NCI-H2227 (cell line): ENCODE measurements around the gene HOXB9.

Source experiments
- DNase-seq: peaks from one replicate; lab custom pipeline; 2025; ENCODE audit not compliant: unreplicated experiment; lab: John Stamatoyannopoulos, UW

The HOXB9 gene

DNA sequence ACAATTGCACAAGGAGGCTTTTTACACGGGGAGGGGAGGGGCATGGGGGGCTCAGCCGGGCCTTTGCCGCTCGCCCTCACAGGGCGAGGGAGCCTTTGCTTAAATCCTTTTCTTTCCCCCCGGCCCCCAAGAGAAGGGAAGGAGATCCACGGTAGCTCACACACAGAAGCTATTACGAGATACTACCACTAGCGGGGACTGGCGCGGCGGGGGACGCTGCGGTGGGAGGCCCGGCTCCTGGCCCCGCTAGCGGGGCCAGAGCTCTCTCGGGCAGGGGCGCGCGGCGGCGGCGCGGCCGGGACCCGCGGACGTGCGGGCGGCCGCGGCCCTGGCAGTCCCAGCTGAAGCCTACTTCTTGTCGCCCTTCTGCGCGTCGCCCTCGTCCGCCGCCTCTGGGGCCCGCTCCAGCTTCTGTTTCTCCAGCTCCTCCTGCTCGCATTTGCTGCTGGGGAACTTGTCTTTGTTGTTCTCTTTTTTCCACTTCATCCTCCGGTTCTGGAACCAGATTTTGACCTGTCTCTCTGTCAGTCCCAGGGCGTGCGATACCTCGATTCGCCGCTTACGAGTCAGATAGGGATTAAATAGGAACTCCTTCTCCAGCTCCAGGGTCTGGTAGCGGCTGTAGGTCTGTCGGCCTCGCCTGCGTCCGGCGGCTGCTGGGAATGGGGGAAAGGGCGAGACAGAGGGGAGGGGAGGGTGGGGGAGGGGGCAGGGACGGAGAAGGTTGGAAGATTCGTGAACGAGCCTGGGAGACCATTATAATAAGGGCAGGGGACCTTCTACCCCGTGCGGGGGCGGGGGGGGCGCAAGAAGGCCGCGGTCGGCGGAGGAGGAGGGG is 13.1 kb downstream of the HOXB9 start:
- peak; percentile 44 for DNase-seq

DNA sequence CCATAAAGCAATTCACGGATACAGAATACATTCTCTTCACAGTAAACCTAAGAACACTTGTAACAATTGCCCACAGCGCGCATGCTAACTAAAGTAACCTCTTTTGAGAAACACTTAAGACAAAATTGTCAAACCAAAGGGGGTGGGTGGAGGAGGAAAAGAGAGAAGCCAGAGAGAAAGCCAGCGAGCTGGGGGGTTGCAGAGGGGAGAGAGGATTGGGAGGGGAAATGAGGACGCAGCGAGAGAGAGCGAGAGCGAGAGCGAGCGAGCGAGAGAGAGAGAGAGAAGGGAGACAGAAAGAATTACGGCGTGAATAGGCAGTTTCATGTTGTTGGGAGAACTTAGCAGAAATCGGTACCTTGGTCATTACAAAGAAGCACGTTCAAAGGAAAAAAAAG is 13.7 kb downstream of the HOXB9 start:
- peak; percentile 71 for DNase-seq

DNA sequence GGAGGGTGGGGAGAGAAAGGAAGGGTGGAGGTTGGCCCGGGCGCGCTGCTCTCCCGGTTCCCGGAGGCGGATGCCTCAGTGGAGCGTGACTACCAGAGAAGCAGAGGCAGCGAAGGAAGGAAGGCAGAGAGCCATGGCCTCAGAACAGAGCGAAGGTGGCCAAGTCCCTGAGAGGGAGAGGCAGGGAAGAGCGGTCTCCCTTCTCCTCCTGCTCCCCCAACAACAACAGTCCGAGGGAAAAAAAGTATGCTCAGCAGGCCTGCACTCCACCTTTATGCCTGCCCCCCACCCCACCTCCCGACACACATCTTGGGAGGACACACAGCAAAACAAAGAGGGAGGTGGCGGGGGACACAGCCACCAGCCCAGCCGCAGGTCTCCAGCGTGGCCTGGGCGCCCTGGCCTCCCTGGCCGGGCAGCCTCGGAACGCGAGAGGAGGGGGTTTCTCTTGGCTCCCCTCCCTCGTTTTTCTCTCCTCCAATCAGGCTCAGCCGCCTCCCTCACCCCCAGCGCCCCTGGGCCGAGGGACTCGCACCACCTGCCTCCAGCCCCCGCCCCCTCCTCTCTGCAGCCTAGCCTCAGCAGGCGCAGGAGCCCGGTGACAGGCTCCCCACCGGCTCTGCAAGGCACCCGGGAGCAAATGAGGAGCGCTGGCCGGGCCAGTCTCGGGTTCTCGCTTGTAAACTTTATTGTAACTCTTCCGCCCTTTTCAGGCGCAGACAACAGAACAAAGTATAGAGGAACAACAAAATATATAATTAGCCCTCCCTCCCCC is 14.3 kb downstream of the HOXB9 start:
- DNase-seq, result peak; percentile 71

DNA sequence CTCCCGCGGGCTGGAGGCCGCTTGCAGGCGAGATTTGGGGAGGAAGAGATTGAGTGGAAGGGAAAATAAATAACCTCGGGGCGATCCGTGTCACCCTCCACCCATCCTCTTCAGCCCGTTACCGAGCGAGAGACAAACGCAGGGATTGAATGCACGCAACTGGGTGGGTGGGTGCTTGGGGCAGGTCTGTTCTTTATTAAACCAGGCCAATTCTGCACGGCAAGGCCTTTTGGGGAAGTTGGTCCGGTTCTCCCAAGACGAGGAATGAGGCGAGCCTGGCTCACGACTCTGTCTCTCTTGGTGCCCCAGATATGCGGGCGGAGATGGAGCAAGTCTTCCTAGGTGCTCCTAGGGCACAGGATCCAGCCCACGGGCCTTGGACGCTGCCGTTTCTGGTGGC is 14.9 kb downstream of the HOXB9 start:
- DNase-seq, result no peak

DNA sequence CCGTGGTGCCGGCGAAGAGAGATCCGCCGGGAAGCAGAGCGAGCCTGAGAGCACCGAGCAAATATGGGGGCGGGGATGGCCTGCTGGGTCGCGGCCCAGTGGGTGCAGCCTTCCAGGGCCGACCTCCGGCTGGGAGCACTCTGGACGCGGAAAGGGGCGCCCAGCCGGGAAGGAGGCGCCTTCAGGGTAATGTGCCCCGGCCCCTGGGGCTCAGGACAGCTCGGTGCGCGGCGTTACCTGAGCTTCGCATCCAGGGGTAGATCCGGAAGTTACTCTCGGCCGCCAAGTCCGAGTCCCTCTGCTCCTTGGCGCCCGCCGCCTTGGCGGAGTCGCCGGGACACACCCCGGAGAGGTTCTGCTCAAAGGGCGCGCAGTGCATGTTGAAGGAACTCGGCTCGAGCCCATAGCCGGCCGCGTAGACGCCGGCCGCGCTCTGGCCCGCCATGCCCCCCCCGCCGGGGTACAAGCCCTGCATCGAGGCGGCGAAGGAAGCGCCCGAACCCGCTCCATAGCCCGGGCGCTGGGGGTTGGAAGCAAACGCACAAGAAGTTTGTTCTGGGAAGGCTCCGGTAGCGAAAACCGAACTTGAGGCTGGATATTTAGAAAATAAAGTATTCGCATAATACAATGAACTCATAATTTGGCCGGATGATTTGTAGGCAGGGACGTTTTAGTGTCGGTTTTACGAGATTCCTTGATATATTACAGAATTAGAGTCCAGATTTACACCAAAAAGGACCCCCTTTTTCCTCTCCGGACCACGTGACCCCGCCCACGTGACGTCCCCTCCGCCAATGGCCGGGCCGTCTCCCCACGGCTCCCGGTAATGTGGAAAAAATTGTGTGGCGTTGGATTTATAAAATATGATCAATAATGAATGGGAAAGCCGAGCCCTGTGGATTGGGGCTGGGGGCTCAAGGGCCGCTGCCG is 15.6 kb downstream of the HOXB9 start, which contains the start of gene HOXB7:
HOXB7 (minus strand) TSS at position 736 of the 930 bp plus-strand sequence; CDS start at position 637, 99 bp downstream.
- peak; percentile 74 for DNase-seq

DNA sequence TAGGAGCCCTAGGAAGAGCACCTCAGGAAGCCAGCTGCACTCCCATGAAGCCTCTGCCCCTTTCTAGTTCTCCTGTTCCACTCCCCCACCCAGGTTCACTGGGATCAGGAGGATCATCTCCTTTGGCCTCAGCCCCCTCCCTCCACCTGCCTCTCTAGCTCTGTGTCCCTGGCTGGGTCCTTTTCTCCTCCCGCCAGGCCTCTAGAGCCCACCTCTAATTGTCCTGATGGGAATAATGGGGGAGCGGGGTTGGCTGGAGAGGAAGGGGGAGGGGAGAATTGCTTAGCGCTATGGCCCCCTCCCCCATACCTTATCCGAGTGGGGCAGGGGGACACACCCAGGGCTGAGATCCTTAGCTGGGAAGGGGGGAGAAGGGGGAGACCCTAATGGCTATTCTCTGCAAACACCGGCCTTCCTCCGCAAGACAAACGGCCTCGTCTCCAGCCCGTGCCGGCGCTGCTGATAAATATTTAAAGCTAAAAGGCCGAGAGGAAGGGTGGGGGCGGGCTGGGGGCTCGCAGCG is 16.3 kb downstream of the HOXB9 start:
- DNase-seq, result peak; percentile 48

DNA sequence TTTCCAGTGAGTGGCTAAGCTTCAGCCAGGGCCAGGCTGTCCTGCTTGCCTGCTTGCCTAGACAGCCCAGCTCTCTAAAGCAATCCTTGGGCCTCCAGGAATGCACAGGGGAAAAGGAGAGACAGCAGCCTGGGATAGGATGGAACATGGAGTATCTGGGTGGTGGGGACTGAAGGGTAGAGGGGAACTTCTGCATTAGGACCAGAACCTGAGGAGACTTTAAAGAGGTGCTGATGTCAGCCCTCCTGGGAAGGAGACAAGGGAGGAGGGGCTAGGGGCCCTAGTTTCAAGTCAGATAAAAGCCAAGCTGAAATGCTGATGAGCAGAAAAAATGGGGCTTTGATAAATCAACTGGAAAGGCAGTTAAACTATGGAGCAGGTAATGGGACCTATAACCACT is 17.1 kb downstream of the HOXB9 start:
- no peak for DNase-seq

DNA sequence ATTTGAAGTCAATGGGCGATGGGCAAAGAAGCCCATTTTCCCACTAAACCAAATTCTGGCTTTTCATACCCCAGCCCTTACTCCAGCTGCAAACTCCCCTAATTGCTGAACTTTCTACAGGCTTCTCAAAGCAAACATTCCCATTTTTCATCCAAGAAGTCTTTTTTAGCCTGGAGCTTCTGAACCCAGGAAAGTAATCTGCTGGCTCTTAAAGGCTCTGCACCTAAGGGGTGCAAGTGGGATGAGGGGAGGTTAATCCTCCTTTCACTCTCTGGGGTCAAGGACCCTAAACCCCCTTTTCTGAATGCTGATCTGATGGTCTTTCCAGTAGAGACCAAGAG is 17.7 kb downstream of the HOXB9 start:
- no peak for DNase-seq

DNA sequence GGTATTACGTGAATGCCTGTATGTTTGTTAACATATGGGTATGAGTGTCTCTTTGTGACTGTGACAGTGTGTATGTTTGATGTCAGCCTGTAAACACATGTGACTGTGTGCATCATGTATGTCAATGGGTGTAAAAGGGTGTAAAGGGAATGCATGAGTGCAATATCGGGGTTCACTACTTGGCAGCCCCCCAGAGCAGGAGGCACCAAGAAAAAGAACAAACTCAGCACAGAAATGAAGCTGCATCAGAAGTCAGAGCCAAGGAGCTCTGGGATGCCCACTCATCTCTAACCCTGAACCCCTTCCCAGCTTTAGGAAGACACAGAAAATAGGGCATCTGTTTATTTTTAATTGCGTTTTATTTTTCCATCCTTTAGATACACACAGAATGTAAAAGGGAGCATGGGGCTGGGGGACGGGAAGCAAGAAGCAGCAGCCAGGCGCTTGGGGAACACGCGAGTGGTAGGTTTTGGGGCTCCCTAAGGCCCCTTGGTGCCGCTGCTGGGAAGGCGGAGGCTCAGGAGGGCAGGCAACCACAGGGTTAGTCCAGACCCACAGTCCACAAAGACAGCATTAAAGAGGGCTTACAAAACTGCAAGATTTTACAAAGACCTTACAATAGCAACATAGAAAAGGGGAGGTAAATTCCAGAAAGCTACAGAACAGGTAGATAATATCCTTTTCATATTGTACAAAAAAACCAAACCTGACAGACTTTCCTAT is 19.1 kb downstream of the HOXB9 start:
- no peak for DNase-seq

DNA sequence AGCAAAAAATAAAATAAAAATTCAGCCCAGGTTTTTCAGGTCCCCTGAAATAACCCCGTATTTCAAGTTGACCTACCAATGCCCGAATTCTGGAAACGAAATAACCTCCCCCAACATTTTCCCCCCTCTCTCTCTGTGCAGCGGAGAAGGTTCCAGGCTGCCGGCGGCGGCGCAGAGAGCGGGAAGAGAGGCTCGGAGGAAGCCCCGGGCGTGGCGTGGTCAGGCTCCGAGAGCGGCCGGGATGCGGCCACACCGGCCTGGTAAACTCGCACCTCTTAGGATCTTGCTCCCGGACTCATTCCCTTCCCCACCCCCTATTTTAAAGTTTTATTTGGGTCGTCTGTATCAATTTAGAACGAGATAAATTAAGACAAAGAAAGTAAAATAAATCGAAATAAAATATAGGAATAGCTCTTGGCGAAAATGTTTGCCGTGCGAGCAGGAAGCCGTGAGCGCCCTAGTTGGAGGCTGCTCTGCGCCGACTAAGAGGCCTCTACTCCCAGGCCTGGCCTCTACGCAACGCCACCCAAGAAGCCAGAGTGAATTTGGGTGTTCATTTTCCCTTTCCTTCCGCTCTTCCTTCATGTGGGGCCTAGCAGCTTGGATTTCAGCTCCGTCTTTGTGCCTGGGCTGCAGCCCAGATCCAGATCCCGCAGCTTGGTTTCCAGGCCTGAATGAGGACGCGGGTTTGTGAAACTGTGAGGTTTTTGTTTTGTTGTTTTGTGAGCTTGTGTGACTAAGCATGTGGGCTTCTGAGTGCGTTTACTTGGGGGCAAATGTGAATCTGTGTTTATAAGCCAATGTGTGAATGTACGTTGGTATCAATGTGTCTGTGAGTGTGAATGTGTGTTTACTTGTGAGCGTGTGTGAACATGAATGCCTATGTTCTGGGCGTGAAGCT is 19.9 kb downstream of the HOXB9 start:
- DNase-seq, result no peak

DNA sequence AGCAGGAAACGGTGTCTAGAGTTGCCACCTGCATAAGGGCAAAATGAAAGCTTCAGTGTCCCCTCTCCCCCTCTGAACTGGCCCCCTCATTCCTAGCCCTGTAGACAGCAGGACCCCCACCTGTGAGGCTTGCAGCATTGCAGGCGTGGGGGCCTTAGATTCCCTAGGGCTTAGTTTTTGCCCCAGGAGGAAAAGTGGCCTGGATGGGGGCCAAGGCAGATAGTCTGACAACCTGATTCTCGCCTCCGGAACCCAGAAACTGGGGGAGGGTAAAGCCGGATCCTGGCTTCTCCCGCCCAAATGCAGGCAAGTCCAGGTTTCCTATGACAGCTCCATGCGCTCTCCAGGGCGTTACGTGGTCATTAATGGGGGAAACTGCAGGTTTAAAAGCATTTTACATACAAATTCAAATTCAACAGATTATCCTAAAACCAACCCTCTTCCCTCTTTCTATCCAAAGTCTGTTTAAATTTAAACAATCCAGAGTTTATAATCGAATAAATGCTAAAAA is 20.7 kb downstream of the HOXB9 start:
- DNase-seq, result no peak

DNA sequence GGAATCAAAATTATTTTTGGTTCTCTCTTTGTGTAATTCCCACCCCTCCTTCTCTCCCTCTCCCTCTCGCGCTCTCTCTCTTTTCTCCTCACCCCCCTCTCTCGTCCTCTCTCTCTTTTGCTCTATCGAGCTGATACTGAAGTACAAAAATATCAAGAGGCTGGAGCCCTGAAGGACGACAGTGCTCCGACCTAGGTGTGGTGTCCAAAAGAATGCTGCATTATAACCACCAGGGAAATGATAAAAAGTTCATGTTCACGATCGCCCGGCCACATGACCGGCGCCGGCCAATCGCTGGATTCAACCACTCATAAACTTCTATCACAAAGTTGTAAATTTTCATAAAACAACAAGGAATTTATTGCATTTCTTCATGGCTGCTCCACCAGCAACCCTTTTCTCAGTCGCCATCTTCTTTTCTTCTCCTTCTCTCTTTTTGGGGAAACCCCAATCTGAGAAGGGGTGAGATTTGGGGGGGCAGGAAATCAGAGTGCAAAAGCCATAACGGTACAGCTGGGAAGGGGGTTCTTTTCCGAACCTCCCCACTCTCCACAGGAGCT is 21.3 kb downstream of the HOXB9 start, which contains the start of gene HOXB6:
HOXB6 (minus strand) TSS at position 217 of the 560 bp plus-strand sequence. CDS start 6,836 bp downstream, outside the sequence.
- peak; percentile 25 for DNase-seq

DNA sequence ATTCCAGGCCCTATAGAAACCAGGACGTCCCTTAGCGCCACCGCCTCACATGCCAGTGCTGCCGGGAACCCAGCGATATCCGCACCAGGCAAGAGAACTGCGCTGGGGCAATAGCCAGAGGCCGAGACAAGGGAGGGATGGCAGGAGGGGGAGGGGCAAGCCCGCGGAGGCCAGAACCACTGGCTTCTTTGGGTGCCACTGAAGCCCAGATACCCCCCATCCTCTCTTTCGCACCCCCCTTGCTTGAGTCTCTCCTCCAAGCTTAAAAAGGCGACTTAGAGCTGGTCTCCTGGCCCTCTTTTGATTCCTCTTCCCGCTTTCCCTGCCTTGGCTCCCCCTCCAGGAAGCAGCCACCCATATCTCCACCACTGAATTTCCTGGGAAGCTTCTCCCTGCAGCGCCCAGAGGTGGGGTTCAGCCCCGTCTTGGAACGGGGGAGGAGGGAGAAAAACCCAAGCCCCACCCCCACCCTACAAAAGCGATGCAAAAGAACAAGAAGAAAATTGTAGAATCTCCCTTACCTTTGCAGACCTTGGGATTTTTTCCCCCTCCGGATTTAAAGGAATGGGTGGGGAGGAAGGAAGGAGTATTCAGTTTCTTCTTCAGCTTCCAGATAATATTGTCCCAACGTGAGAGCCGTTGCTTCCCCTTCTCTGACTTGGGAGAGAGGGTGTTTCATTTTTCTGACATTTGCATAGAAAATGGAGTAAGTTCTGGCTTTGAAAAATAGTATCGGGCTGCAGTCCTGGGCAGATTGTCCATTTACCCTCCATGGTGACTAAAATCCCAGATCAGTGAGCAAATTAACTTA is 22.0 kb downstream of the HOXB9 start:
- DNase-seq, result no peak

DNA sequence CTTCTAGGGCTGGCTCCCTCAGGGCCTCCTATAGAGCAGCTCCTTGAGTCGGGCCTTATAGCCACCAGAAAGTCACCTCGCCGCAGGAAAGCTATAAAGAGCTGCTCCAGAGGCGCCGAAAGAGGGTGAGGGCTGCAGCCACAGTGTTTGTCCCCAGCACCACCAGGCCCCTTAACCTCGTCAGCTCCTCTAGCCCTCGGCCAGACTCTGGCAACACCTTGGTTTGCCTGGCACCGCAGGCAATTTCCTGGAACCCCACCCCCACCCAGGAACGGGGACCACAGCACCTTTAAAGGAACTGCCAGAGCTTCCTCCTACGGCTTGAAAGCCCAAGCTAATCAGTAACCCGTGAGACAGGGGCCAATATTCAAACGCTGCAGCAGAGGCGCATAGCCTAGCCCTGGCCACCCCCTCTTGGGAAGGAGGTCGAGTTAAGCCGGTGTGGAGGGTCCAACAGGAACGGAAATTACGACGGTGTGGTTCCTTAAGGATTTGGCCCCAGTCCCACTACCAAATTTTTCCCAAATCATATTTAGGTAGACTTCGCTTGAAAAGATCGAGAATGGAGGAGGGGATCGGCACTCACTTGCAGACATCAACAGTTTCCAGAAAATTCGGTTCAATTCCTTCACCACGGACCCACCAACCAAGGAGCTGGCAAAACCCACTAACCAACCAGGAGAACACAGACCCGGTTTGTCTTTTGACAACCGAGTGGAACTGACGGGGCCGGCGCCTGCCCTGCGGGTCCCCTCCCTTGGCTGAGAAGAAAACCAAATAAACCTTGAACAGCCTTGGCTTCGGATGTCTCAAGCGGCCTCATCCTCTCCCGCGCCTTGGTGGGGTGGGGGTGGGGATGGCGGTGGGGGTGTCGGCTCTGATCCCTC is 24.4 kb downstream of the HOXB9 start:
- DNase-seq, result no peak

DNA sequence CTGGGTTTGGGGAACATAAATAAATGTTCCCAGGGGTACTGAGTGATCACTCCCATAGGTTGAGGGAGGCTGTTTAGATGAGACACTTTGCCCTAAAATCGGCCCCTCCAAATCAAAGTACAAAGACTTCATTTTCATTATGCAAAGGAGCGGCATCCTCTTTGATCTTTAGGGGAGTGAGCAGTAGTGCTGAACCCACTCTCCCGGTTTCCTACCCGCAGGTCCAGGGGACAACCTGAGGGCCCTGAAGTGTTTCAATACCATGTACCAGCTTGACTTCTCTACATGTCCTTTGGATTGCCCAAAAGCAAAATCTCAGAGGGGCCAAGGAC is 25.0 kb downstream of the HOXB9 start:
- no peak for DNase-seq

DNA sequence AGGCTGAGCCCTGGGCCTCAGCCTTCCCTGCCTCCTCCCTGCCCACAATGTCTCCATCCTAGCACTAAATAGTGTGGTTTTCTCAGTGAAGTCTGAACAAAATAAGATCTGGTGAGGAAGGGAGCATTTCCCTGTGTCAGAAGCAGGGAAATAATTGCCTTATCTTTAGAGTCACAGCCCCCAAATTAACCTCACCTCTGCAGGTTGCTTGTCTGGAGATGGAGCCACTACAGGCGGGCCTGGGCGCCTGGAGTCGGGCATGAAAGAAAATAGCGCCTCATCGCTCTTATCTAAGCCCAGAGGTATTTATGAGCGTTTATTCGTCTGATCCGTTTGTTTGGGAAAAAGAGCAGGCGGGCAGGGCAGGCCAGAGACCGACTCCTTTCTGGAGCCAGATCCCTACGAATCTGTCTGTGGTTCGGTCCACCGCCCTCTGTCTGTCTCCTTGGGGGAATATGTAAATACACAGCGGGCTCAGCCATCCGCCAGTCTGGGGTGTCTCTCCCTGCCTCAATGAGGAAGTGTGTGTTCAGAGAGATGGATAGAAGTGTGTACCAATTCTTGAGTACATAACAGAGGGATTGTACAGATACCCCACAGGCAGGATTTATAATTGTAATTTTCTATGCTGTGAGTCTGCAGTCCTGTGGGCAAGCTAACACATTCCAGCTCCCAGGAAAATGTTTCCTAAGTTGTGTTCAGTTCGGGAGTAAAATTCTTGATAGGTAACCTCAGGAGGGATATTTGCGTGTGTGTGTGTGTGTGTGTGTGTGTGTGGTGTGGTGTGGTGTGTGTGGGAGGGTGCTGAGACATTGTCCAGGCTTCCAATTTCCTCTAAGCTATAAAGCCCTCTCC is 25.7 kb downstream of the HOXB9 start:
- no peak for DNase-seq
